ENCODE results near the gene DISP2.
A peak's percentile ranks its signal among the peaks of the same experiment; 100 is the strongest.

Gene DISP2

GRCh38 chr15:40357723-40358470 lies at the start of gene DISP2:
Gene DISP2 (plus strand): TSS chr15:40358219. CDS start chr15:40358322, 103 bp downstream.
- DNase-seq (ENCODE audit: low read depth in 2 of 2), result peak; percentile 46

DNA sequence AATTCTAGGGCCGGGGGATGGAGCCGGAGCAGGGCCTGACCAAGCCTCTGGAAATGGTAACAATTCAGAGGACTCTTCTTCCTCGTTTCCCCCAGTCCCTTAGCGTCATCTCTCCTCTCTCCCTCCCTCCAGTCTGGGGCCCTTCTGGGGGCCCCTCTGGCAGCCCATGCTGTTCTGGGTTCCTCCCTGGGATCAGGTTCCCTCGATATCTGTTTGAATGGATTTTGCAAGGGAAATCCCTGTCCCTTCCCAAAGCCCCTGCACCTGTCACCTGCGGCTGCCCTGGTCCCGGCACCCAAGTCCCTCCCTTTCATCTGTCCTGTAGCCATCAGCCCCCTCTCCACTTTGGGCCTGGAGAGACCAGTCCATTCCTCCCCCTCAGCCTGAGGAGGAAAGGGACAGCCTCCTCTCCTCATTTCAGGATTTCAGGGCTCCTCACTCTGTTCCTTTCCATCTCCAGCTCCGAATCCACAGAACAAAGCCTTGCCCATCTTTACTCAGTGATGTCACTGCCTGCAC lies 48.6 kb upstream of the DISP2 start:
- DNase-seq (ENCODE audit: low read depth in 2 of 2), result no peak

- DNase-seq (ENCODE audit: low read depth in 2 of 2), result no peak
These were observed 47.7 kb upstream of the DISP2 start for GRCh38 chr15:40310001-40310959.

GRCh38 chr15:40310993-40311392 lies 47.0 kb upstream of the DISP2 start:
- DNase-seq (ENCODE audit: low read depth in 2 of 2), result no peak

- DNase-seq (ENCODE audit: low read depth in 2 of 2), result no peak
These were observed 45.5 kb upstream of the DISP2 start for GRCh38 chr15:40312370-40313158.

- DNase-seq (ENCODE audit: low read depth in 2 of 2), result no peak
These were observed 44.3 kb upstream of the DISP2 start for GRCh38 chr15:40313531-40314398.

GRCh38 chr15:40314723-40315276 lies 43.2 kb upstream of the DISP2 start:
- no peak for DNase-seq (ENCODE audit: low read depth in 2 of 2)

DNA sequence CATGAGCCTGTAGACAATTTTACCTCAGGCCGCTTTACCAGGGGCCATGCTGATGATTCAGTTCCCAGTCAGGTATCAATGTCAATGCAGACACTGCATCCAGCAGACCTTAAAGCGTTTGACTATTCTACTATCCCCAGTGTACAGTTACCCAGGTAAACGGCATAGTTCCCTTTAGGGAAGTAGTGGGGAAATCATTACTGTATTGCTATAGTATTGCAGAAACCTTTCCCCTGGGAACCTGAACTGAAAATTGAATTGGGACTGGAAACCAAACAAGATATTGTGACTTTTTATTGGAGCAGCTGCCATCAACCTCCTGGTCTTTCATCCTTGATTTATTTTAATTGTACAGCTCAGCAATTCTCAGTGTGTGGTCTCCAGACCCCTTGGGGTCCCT lies 41.1 kb upstream of the DISP2 start:
- no peak for DNase-seq (ENCODE audit: low read depth in 2 of 2)

DNA sequence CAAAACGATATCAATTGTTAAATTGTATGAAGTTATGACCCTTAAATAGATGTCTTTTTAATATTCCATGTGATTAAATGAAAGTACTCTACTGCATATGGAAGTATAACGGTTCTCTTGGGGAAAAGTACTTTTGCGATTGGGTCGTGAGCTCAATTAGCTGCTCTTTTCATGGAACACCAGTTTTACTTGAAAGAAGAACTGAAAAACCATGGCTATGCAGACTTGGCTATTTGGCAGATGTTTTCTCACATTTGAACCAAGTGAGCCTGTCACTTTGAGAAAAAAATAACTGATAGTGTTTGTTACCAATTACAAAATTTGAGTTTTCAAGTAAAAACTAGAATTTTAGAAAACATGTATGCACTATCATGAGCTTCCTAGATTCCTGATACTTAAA lies 40.4 kb upstream of the DISP2 start:
- DNase-seq (ENCODE audit: low read depth in 2 of 2), result no peak

DNA sequence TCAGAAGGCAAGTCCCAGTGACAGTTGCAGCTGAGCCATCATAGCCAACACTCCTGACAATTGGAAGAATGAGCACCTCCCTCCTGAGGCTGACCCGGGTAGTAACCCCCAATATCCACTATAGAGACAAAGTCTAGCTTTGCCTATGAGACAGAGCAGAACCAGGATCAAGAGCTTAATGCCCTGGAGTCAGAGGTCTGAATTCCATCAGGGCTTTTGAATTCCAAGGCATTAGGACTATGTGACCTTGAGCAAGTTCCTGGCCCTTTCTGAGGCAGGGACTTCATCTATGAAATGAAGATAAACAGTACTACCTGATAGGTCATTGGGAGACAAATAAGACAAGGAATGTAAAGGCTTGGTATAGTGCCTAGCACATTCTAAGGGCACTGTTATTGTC lies 37.6 kb upstream of the DISP2 start:
- DNase-seq (ENCODE audit: low read depth in 2 of 2), result no peak

DNA sequence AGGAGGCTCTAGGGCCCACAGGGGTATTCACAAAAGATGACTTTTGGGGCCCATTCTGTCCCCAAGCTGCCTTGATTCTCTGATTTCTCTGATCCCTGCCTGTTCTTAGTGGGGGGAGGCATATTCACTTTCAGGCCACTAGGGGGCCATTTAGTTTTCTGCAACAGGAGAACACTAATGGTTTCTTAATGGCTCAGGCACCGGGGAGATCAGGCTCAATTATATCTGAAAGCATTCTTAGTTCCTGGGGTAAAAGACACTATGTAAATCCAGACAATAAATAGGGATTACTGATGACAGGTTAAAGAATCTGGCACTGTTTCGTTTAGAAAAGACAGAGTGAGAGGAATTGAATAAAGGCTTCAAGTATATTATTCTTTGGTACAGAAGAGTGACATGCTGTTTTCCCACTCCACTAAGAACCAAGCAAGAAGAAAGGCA lies 37.1 kb upstream of the DISP2 start:
- DNase-seq (ENCODE audit: low read depth in 2 of 2), result no peak

- no peak for DNase-seq (ENCODE audit: low read depth in 2 of 2)
These were observed 35.3 kb upstream of the DISP2 start for GRCh38 chr15:40322531-40323238.

DNA sequence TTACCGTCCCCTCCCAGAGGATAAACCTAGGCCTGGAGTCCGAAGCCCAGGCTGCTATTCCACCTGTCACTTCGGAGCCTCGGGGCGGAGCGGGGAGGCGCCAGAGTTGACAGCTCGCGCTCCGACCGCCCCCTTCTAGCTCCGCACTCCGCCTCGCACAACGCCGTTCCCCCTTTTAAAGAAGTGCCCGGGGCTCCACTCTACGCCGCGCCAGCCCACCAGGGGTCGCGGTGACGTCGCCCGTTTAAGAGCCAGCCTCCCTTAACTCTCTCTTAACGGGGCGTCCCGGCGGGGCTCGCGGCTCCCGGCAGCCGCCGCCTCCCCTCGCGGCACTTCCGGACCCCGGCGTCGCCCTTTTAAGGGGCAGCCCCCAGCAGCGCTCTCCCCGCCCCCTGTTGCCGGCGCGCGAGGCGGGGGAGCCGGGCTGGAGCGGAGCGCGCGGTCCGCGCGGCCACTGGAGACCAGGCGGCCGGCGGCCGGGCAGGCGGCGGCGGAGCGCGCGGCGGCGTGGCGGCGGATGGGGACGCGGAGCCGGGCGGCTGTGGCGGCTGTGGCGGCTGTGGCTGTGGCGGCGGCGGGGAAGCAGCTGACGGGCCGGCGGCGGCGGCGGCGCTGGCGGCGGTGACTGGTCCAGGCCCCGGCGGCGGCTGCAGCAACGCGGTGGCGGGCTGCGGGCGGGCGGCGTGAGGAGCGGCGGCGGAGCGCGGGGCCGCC lies 34.6 kb upstream of the DISP2 start, which contains the start of gene INAFM2:
Gene INAFM2, plus strand, starts transcription at position 454 of the 714 bp plus-strand sequence. CDS start 364 bp downstream, outside the sequence.
- DNase-seq (ENCODE audit: low read depth in 2 of 2), result peak; percentile 92

DNA sequence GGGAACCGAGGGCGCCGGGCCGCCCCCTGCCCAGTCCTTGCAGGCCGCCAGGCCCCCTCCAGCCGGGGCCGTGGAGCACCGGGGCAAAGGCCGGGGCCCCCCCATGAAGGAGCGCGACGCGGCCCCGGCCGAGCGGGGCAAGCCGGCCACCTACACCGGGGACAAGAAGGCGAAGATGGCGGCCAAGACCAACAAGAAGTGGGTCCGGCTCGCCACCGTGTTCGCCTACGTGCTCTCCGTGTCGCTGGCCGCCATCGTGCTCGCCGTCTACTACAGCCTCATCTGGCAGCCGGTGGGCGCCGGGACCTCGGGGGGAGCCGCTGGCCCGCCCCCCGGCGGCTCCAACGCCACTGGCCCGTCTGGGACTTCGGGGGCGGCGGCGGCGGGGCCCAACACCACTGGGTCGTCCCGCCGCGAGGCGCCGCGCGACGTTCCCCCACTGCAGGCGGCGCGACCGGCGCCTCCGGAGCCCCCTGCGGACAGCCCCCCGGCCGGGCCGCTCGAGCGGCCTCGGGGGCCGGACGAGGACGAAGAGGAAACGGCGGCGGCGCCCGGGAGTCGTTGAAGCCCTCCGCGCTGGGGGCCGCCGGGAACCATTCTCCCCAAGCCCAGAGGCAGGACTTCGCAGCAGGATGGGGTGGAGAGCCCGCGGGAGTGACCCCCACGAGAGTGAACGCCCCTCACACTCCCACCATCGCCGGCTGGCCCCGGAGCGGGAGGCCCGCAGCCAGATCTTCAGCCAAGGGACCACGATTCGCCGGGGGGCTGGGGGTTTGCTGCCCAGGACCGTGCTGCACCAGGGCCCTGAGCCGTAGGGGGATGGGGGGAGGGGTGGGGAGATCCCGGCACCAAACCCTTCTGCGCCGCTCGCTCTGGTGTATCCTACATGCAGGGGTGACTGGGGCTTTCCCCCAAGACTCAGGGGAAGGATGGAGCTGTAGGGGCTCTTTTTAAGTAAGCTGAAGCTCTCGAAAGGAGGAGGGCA lies 33.8 kb upstream of the DISP2 start:
- no peak for DNase-seq (ENCODE audit: low read depth in 2 of 2)

DNA sequence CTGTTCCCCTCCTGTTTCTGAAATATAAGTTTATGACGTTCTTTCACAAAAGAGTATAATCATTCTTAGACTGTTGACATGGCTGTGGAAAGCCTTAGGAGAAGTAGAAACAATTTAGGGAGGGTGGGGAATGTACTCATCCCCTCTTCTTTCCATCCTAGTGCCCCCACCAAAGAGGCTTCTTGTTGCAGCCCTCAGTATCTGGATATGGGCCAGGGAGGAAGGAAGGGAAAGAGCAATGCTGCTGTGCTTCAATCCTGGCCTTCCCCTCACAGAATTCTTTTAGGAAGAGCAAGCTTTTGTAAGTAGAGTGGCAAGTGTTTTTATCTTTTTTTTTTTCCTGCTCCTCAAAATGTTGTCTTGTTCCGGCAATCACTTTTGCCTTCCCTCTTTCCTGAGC lies 32.8 kb upstream of the DISP2 start:
- DNase-seq (ENCODE audit: low read depth in 2 of 2), result no peak

GRCh38 chr15:40325700-40326099 lies 32.3 kb upstream of the DISP2 start:
- DNase-seq (ENCODE audit: low read depth in 2 of 2), result no peak

GRCh38 chr15:40327457-40327856 lies 30.6 kb upstream of the DISP2 start:
- DNase-seq (ENCODE audit: low read depth in 2 of 2), result no peak

GRCh38 chr15:40328176-40328575 lies 29.8 kb upstream of the DISP2 start:
- peak in 1 of 2 experiments; percentile 42 for DNase-seq (ENCODE audit: low read depth in 2 of 2)
